Activated naive CD4-positive, alpha-beta T cell treated with anti-CD3 and anti-CD28 coated beads for 36 hours (primary cell): ENCODE results near the gene TMIGD3. TPM values are rescaled to one million over a fixed set of nuclear protein-coding genes. Genes with fewer than 3 reads are reported as not detected.

Experiments
- CTCF ChIA-PET: fragments of 350-600 bp; sonication (Branson Sonifier 250); formaldehyde crosslinking; loops from one replicate; lab custom pipeline; 2021; ENCODE audit warnings: antibody characterized with exemption; lab: Charles Lee
- DNase-seq: peaks from one replicate; pipeline ENCODE4 v3.0.0-alpha.2; 2020
- H3K27ac Mint-ChIP-seq: one replicate; pipeline ENCODE4 v1.8.0; 2021; ENCODE audit warnings: mild to moderate bottlenecking, mixed read lengths
- H3K27me3 Mint-ChIP-seq: one replicate; pipeline ENCODE4 v1.8.0; 2021; ENCODE audit warnings: low read depth, mixed read lengths
- H3K36me3 Mint-ChIP-seq: one replicate; pipeline ENCODE4 v1.8.0; 2021; ENCODE audit warnings: low read depth, mixed read lengths
- H3K4me1 Mint-ChIP-seq: one replicate; pipeline ENCODE4 v1.8.0; 2021; ENCODE audit warnings: low read depth, mixed read lengths
- H3K4me3 Mint-ChIP-seq: one replicate; pipeline ENCODE4 v1.8.0; 2021; ENCODE audit warnings: mild to moderate bottlenecking, moderate library complexity, mixed read lengths
- H3K9me3 Mint-ChIP-seq: one replicate; pipeline ENCODE4 v1.8.0; 2021; ENCODE audit warnings: mixed read lengths
- intact Hi-C: fragments of 100-400 bp; cut with micrococcal nuclease; formaldehyde crosslinking; loops from one replicate; pipeline ENCODE4 v1.15.1; 2023
- total RNA-seq, 2 experiments: library from RNA; stranded (reverse); gene quantifications; one replicate each; pipeline ENCODE4 v1.2.3, GENCODE V29; 2021

TMIGD3 gene
- total RNA-seq, 2 experiments from 2014 or later, result not detected

GRCh38 chr1:111471012-111471411 is 32.4 kb downstream of the TMIGD3 start:
- CTCF ChIA-PET, result interaction anchor here (0.6 to 2.2 kb wide), 4 partner anchors 17 to 267 kb away, joined by 3 to 9 read pairs (median 4); no protein-coding TSS in a partner anchor
- H3K4me3 Mint-ChIP-seq, result no peak overlapping the region
- H3K27ac Mint-ChIP-seq, result no peak overlapping the region
- no peaks in the 10 kb centered on the region for H3K27me3 Mint-ChIP-seq
- intact Hi-C loops, result loop anchor here (1.0 to 5.0 kb wide), 6 partner anchors 22 to 589 kb away; partner anchors contain the start of genes ATP5PB and WDR77
- peaks cover 24% of the 10 kb centered on the region for H3K4me1 Mint-ChIP-seq
- peaks cover 6% of the 10 kb centered on the region for H3K36me3 Mint-ChIP-seq
- H3K9me3 Mint-ChIP-seq, result no peaks in the 10 kb centered on the region
- peak; percentile 88 for DNase-seq

- Mint-ChIP-seq H3K27me3 (no peaks in the 10 kb centered on the region), H3K4me3 (no peak overlapping the region), H3K36me3 (peaks cover 6% of the 10 kb centered on the region), H3K4me1 (peaks cover 20% of the 10 kb centered on the region), H3K9me3 (no peaks in the 10 kb centered on the region), H3K27ac (no peak overlapping the region)
- no peak for DNase-seq
- CTCF ChIA-PET, result interaction anchor here (0.6 to 1.4 kb wide), 2 partner anchors 17 to 268 kb away, joined by 3 to 5 read pairs; no protein-coding TSS in a partner anchor
- intact Hi-C loops, result loop anchor here (2.0 to 5.0 kb wide), 5 partner anchors 64 to 588 kb away; no protein-coding TSS in a partner anchor
Observed at GRCh38 chr1:111470596-111470995, 32.8 kb downstream of the TMIGD3 start.

- no peak overlapping the region for H3K4me3 Mint-ChIP-seq
- peaks cover 8% of the 10 kb centered on the region for H3K36me3 Mint-ChIP-seq
- H3K4me1 Mint-ChIP-seq, result peaks cover 12% of the 10 kb centered on the region
- intact Hi-C loops, result no loop called here
- CTCF ChIA-PET, result interaction anchor here (0.7 to 1.3 kb wide), 2 partner anchors 38 to 344 kb away, joined by 4 read pairs; no protein-coding TSS in a partner anchor
- H3K9me3 Mint-ChIP-seq, result no peaks in the 10 kb centered on the region
- H3K27me3 Mint-ChIP-seq, result no peaks in the 10 kb centered on the region
- DNase-seq, result no peak
- H3K27ac Mint-ChIP-seq, result no peak overlapping the region
Observed at GRCh38 chr1:111469539-111469938, 33.9 kb downstream of the TMIGD3 start.

GRCh38 chr1:111468717-111469100 is 34.7 kb downstream of the TMIGD3 start:
- Mint-ChIP-seq H3K27ac (no peak overlapping the region), H3K4me3 (no peak overlapping the region), H3K27me3 (no peaks in the 10 kb centered on the region), H3K4me1 (peaks cover 14% of the 10 kb centered on the region), H3K9me3 (no peaks in the 10 kb centered on the region), H3K36me3 (peaks cover 8% of the 10 kb centered on the region)
- CTCF ChIA-PET, result interaction anchor here (0.7 to 1.3 kb wide), 2 partner anchors 39 to 345 kb away, joined by 4 read pairs; no protein-coding TSS in a partner anchor
- no peak for DNase-seq
- intact Hi-C loops, result no loop called here

DNA sequence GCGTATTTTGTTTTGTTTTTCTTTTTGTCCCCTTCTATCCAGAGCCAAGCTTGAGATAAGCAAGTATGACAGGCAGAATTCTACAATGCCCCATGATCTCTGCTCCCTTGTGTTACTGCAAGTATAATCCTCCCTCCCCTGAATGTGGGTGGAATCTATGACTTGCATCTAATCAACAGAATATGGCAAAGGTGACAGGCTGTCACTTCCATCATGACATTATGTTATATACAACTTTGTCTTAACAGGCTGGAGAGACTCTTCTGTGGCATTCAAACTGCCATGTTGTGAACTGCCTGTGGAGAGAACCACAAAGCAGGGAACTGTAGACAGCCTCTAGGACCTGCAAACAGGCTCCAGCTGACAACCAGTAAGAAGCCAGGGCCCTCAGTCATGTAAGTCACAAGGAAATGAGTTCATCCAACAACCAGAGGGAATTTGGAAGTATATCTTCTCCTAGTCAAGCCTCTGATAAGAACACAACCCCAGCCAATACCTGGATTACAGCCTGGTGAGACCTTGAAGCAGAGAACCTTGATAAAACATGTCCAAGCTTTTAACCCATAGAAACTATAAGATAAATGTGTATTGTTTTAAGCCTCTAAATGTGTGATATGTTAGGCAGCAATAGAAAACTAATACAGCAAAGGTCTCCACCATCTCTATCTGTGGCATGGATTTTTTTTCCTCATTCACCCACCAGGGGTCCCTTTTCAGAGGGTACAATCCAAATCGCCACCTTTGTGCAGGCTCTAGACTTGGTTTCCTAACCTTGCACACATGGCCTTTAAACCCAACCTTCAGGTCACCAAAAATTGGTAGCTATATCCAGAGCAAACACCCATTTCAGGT is 35.3 kb downstream of the TMIGD3 start:
- DNase-seq, result no peak
- CTCF ChIA-PET, result interaction anchor here (1.3 kb wide), 1 partner anchor 40 kb away, joined by 4 read pairs; no protein-coding TSS in a partner anchor
- intact Hi-C loops, result no loop called here
- Mint-ChIP-seq H3K36me3 (peaks cover 12% of the 10 kb centered on the region), H3K27ac (no peak overlapping the region), H3K9me3 (no peaks in the 10 kb centered on the region), H3K4me3 (no peak overlapping the region), H3K27me3 (no peaks in the 10 kb centered on the region), H3K4me1 (peaks cover 15% of the 10 kb centered on the region)

GRCh38 chr1:111466480-111466879 is 37.0 kb downstream of the TMIGD3 start:
- H3K27me3 Mint-ChIP-seq, result no peaks in the 10 kb centered on the region
- peaks cover 15% of the 10 kb centered on the region for H3K4me1 Mint-ChIP-seq
- DNase-seq, result no peak
- peaks cover 17% of the 10 kb centered on the region for H3K36me3 Mint-ChIP-seq
- no peak overlapping the region for H3K27ac Mint-ChIP-seq
- H3K9me3 Mint-ChIP-seq, result no peaks in the 10 kb centered on the region
- CTCF ChIA-PET, result interaction anchor here (1.4 kb wide), 2 partner anchors 9 to 10 kb away, joined by 3 to 6 read pairs; no protein-coding TSS in a partner anchor
- intact Hi-C loops, result no loop called here
- H3K4me3 Mint-ChIP-seq, result no peak overlapping the region

GRCh38 chr1:111465754-111466153 is 37.7 kb downstream of the TMIGD3 start:
- Mint-ChIP-seq H3K9me3 (no peaks in the 10 kb centered on the region), H3K4me3 (no peak overlapping the region), H3K36me3 (peaks cover 19% of the 10 kb centered on the region), H3K4me1 (peaks cover 15% of the 10 kb centered on the region), H3K27me3 (no peaks in the 10 kb centered on the region), H3K27ac (no peak overlapping the region)
- no peak for DNase-seq
- intact Hi-C loops, result no loop called here
- CTCF ChIA-PET, result interaction anchor here (0.8 to 1.4 kb wide), 4 partner anchors 10 to 196 kb away, joined by 3 to 6 read pairs (median 3); partner anchors contain the start of genes ADORA3 and TMIGD3

GRCh38 chr1:111463029-111463683 is 40.3 kb downstream of the TMIGD3 start:
- H3K4me1 Mint-ChIP-seq, result peaks cover 14% of the 10 kb centered on the region
- H3K4me3 Mint-ChIP-seq, result no peak overlapping the region
- H3K36me3 Mint-ChIP-seq, result peaks cover 28% of the 10 kb centered on the region
- H3K27ac Mint-ChIP-seq, result no peak overlapping the region
- intact Hi-C loops, result no loop called here
- DNase-seq, result no peak
- no peaks in the 10 kb centered on the region for H3K9me3 Mint-ChIP-seq
- CTCF ChIA-PET, result interaction anchor here (1.0 to 1.3 kb wide), 2 partner anchors 10 to 21 kb away, joined by 3 to 4 read pairs; no protein-coding TSS in a partner anchor
- H3K27me3 Mint-ChIP-seq, result no peaks in the 10 kb centered on the region

DNA sequence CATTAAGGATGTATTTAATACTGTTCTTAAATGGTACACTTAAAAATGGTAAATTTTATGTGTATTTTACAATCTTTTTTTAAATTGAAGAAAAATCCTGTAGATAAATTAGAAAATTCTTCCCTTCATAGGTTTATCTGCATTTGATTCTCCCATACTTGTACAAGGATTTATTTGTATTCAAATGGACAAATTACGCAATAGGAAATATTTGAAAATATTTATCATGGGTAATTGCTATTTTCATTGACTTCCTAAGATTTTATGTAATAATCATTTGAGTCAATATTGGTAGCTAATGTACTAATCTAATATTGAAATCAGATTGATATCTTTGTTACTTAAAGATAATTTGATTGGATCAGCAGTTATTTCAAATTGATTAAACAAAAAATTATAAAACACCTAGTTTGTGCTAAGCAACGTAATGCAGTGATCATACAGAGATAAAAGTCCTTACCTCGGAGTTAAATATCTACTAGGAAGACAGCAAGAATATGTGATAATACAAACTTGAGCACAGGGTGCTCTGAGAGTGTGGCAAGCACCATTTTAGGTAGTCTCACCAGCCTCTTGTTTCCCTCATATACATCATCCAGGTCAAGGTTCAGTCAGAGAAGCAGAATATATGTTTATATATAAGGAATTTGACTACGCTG is 40.9 kb downstream of the TMIGD3 start:
- H3K27ac Mint-ChIP-seq, result no peak overlapping the region
- intact Hi-C loops, result no loop called here
- H3K4me1 Mint-ChIP-seq, result peaks cover 7% of the 10 kb centered on the region
- H3K4me3 Mint-ChIP-seq, result no peak overlapping the region
- H3K36me3 Mint-ChIP-seq, result peaks cover 31% of the 10 kb centered on the region
- DNase-seq, result no peak
- CTCF ChIA-PET, result interaction anchor here (1.0 to 1.3 kb wide), 2 partner anchors 9 to 20 kb away, joined by 3 to 4 read pairs; no protein-coding TSS in a partner anchor
- H3K9me3 Mint-ChIP-seq, result no peaks in the 10 kb centered on the region
- no peaks in the 10 kb centered on the region for H3K27me3 Mint-ChIP-seq

GRCh38 chr1:111461765-111462164 is 41.7 kb downstream of the TMIGD3 start:
- DNase-seq, result no peak
- no peaks in the 10 kb centered on the region for H3K9me3 Mint-ChIP-seq
- intact Hi-C loops, result no loop called here
- H3K4me1 Mint-ChIP-seq, result peaks cover 8% of the 10 kb centered on the region
- peaks cover 33% of the 10 kb centered on the region for H3K36me3 Mint-ChIP-seq
- no peak overlapping the region for H3K27ac Mint-ChIP-seq
- CTCF ChIA-PET, result no interaction called here
- no peaks in the 10 kb centered on the region for H3K27me3 Mint-ChIP-seq
- H3K4me3 Mint-ChIP-seq, result no peak overlapping the region

- H3K27me3 Mint-ChIP-seq, result no peaks in the 10 kb centered on the region
- intact Hi-C loops, result no loop called here
- CTCF ChIA-PET, result no interaction called here
- no peaks in the 10 kb centered on the region for H3K9me3 Mint-ChIP-seq
- H3K36me3 Mint-ChIP-seq, result peaks cover 50% of the 10 kb centered on the region
- no peak for DNase-seq
- H3K4me1 Mint-ChIP-seq, result peaks cover 56% of the 10 kb centered on the region
- H3K4me3 Mint-ChIP-seq, result no peak overlapping the region
- no peak overlapping the region for H3K27ac Mint-ChIP-seq
Observed at GRCh38 chr1:111455642-111456031, 47.8 kb downstream of the TMIGD3 start.
